Cardiac fibroblast (primary cell): ENCODE measurements around the gene KRT16.
"Not testable (repeated sequence)": the region's sequence is repeated elsewhere in the genome, so short reads cannot be mapped to it uniquely, and the experiment has no call there.

ENCODE experiments used
- DNase-seq, 2 donors: peaks; one replicate each; pipeline versions ENCODE4 v3.0.0 to v3.0.0-alpha.2; 2010; ENCODE audit warnings: low read depth in 2 of 2
- H3K4me3 ChIP-seq, 2 donors: replicated peaks in 1 of 2; 1 replicate in 1 of 2; 2 replicates in 1 of 2; pipeline ENCODE4 v1.5.1; 2011; ENCODE audit warnings: low read depth in 2 of 2, low read length in 2 of 2, mild to moderate bottlenecking in 2 of 2, moderate library complexity in 1 of 2
- CTCF ChIP-seq: IDR thresholded peaks from one replicate; pipeline ENCODE4 v1.5.1; 2011; ENCODE audit warnings: low read depth, mild to moderate bottlenecking, low read length, inconsistent platforms

Gene KRT16

GRCh38 chr17:41625602-41626001, 13.0 kb upstream of the KRT16 start:
- H3K4me3 ChIP-seq, result no peak overlapping the region
- no peak for DNase-seq
- no peak for TF ChIP-seq CTCF

GRCh38 chr17:41624208-41625101, 11.9 kb upstream of the KRT16 start, which contains the start of gene KRT17:
TSS of gene KRT17 (minus strand) at chr17:41624575. CDS start at chr17:41624509, 66 bp downstream.
- no peak within 1 kb of the TSS for H3K4me3 ChIP-seq
- TF ChIP-seq CTCF, result no peak
- no peak for DNase-seq

GRCh38 chr17:41623184-41623861, 10.8 kb upstream of the KRT16 start:
- not testable (repeated sequence) for DNase-seq, H3K4me3 ChIP-seq

- not testable (repeated sequence) for DNase-seq, H3K4me3 ChIP-seq
Measured at GRCh38 chr17:41622340-41623183, 10.0 kb upstream of the KRT16 start.

- no peak for DNase-seq
- no peak for TF ChIP-seq CTCF
- H3K4me3 ChIP-seq, result no peak overlapping the region
Measured at GRCh38 chr17:41621916-41622315, 9.3 kb upstream of the KRT16 start.

GRCh38 chr17:41621435-41621817, 8.9 kb upstream of the KRT16 start:
- DNase-seq, result not testable (repeated sequence)

GRCh38 chr17:41620583-41621434, 8.2 kb upstream of the KRT16 start:
- no peak overlapping the region for H3K4me3 ChIP-seq
- no peak for TF ChIP-seq CTCF
- peak; percentile 18 to 47 for DNase-seq

More at GRCh38 chr17:41621435-41621817, 8.9 kb upstream of the KRT16 start:
- not testable (repeated sequence) for H3K4me3 ChIP-seq

GRCh38 chr17:41619927-41620582, 7.5 kb upstream of the KRT16 start:
- not testable (repeated sequence) for H3K4me3 ChIP-seq, DNase-seq
